HCT116 (cell line): ENCODE data around the gene BAIAP2L2.

Experiments used
- CEBPB ChIP-seq: IDR thresholded peaks from 2 replicates; pipeline ENCODE4 v1.6.1; 2012; ENCODE audit warnings: low read depth
- EZH2 ChIP-seq: fragments of 200-600 bp; sonication (generic); IDR thresholded peaks from 2 replicates; pipeline ENCODE4 v1.6.1; 2017; ENCODE audit warnings: antibody characterized with exemption, mixed run types
- POLR2A ChIP-seq: IDR thresholded peaks from 2 replicates; pipeline ENCODE4 v1.7.0; 2011; ENCODE audit warnings: borderline replicate concordance; ENCODE audit not compliant: insufficient read depth, insufficient read length; ENCODE audit errors: extremely low read depth
- POLR2AphosphoS5 ChIP-seq: IDR thresholded peaks from 2 replicates; pipeline ENCODE4 v1.6.1; 2011; ENCODE audit warnings: mild to moderate bottlenecking, low read depth, low read length, moderate library complexity
- SP1 ChIP-seq: IDR thresholded peaks from 2 replicates; pipeline ENCODE4 v1.6.1; 2012; ENCODE audit warnings: low read depth
- ZFX ChIP-seq: fragments of 450-650 bp; IDR thresholded peaks from 2 replicates; pipeline ENCODE4 v1.6.1; 2017
- ZNF274 ChIP-seq: fragments of 200-500 bp; sonication (Bioruptor generic); IDR thresholded peaks from 2 replicates; pipeline ENCODE4 v1.6.1; 2014; ENCODE audit warnings: mild to moderate bottlenecking, low read depth, low read length, inconsistent platforms
- TF ChIP-seq, protein P1 (sequence below), 3 experiments: fragments of 200-600 bp in 1 of 3; sonication (generic) in 1 of 3; IDR thresholded peaks in 2 of 3; conservative IDR thresholded peaks in 1 of 3; 2 replicates each; pipeline ENCODE4 v1.5.1; 2012 to 2017; ENCODE audit warnings: low read depth in 2 of 3, low read length in 2 of 3, antibody characterized with exemption in 1 of 3, borderline replicate concordance in 1 of 3, control low read depth in 1 of 3, mild to moderate bottlenecking in 1 of 3, mixed read lengths in 1 of 3, mixed run types in 1 of 3, moderate library complexity in 1 of 3; ENCODE audit not compliant: insufficient read depth in 1 of 3
- TF ChIP-seq, protein P2 (sequence below): IDR thresholded peaks from 2 replicates; pipeline ENCODE4 v1.6.1; 2011; ENCODE audit warnings: mild to moderate bottlenecking, low read length, moderate library complexity; ENCODE audit not compliant: insufficient replicate concordance; ENCODE audit errors: extremely low read depth
- TF ChIP-seq, protein P3 (sequence below): IDR thresholded peaks from 2 replicates; pipeline ENCODE4 v1.6.1; 2012
- TF ChIP-seq, protein P4 (sequence below): IDR thresholded peaks from 2 replicates; pipeline ENCODE4 v1.6.1; 2012

DNA sequence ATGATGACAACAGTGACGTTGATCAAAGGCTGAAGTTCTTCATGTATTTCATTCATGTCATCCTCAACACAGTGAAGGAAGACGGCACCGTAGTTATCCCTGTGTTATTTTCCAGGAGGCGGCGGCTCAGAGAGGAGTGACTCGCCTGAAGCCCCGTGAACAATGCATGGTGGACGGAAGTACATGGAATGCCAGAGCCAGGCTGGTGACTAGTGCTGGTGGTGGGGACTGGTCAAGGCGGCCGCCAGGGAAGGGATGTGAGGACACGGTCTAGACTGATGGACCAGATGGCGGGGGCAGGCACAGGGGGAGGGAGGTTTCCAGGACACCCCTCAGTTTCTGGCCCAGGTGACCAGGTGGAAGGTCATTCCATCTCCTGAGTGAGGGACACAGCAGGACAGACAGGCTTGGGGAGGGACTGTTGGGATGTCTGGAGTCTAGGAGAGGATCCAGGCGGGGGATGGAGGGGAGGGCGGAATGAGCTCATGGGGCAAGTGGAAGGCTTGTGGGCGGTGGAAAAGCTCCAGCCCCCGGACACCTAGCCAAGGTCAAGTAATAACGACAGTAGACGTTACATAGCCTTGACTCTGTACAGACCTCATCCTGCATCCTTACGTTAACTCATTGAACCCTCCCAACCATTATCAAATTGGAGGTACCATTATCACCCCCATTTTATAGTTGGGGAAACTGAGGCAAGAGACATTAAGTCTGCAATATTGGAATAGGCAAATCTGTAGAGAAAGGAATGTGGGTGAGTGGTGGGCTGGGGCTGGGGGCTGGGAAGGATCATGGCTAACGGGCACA is 69.3 kb downstream of the BAIAP2L2 start:
- TF ChIP-seq ZFX (no peak), POLR2A (no peak), CEBPB (no peak), SP1 (no peak), POLR2AphosphoS5 (no peak), ZNF274 (no peak), EZH2 (no peak)
- TF ChIP-seq, protein P1, sequence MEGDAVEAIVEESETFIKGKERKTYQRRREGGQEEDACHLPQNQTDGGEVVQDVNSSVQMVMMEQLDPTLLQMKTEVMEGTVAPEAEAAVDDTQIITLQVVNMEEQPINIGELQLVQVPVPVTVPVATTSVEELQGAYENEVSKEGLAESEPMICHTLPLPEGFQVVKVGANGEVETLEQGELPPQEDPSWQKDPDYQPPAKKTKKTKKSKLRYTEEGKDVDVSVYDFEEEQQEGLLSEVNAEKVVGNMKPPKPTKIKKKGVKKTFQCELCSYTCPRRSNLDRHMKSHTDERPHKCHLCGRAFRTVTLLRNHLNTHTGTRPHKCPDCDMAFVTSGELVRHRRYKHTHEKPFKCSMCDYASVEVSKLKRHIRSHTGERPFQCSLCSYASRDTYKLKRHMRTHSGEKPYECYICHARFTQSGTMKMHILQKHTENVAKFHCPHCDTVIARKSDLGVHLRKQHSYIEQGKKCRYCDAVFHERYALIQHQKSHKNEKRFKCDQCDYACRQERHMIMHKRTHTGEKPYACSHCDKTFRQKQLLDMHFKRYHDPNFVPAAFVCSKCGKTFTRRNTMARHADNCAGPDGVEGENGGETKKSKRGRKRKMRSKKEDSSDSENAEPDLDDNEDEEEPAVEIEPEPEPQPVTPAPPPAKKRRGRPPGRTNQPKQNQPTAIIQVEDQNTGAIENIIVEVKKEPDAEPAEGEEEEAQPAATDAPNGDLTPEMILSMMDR (IDR thresholded peaks at IDR 0.05 in 2 of 3, conservative IDR thresholded peaks at IDR 0.05 in 1 of 3; ENCODE audit: borderline replicate concordance in 1 of 3, insufficient read depth in 1 of 3, low read depth in 2 of 3, low read length in 2 of 3) = no peak
- TF ChIP-seq, protein P2, sequence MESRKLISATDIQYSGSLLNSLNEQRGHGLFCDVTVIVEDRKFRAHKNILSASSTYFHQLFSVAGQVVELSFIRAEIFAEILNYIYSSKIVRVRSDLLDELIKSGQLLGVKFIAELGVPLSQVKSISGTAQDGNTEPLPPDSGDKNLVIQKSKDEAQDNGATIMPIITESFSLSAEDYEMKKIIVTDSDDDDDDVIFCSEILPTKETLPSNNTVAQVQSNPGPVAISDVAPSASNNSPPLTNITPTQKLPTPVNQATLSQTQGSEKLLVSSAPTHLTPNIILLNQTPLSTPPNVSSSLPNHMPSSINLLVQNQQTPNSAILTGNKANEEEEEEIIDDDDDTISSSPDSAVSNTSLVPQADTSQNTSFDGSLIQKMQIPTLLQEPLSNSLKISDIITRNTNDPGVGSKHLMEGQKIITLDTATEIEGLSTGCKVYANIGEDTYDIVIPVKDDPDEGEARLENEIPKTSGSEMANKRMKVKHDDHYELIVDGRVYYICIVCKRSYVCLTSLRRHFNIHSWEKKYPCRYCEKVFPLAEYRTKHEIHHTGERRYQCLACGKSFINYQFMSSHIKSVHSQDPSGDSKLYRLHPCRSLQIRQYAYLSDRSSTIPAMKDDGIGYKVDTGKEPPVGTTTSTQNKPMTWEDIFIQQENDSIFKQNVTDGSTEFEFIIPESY = no peak
- TF ChIP-seq, protein P3, sequence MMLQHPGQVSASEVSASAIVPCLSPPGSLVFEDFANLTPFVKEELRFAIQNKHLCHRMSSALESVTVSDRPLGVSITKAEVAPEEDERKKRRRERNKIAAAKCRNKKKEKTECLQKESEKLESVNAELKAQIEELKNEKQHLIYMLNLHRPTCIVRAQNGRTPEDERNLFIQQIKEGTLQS = no peak
- TF ChIP-seq, protein P4, sequence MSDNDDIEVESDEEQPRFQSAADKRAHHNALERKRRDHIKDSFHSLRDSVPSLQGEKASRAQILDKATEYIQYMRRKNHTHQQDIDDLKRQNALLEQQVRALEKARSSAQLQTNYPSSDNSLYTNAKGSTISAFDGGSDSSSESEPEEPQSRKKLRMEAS = no peak
